Measurements from ENCODE around the gene UBALD2. TPM values are rescaled to one million over a fixed set of nuclear protein-coding genes. Genes with fewer than 3 reads are reported as not detected.

The UBALD2 gene
- total and polyA plus RNA-seq, 2 of the 13 experiments (the other 11 are each of a cell fraction or from before 2014, with no cell fraction given), result 3.3 to 89.7 TPM

- TF ChIP-seq ZNF589 (CRISPR knock-in tag; conservative IDR thresholded peaks at IDR 0.05), result no peak
- TF ChIP-seq POLR2A (IDR thresholded peaks at IDR 0.05; ENCODE audit: insufficient read depth in 1 of 2, low read depth in 2 of 2, low read length in 2 of 2), result peak in 1 of 2 experiments; percentile 43; a peak in 1 of 4 replicates
- no peak for TF ChIP-seq ZKSCAN1 (IDR thresholded peaks at IDR 0.05; ENCODE audit: low read length)
- no peak for TF ChIP-seq TAF15 (IDR thresholded peaks at IDR 0.05; ENCODE audit: low read depth, low read length, poor library complexity, severe bottlenecking)
- TF ChIP-seq AGO2 (optimal IDR thresholded peaks at IDR 0.05; ENCODE audit: low read depth, low read length), result peak; percentile 98
- TF ChIP-seq REST (IDR thresholded peaks at IDR 0.05; ENCODE audit: borderline replicate concordance in 1 of 2, low read depth in 1 of 2, low read length in 2 of 2), result no peak
- 0 out of 2 replicates have a peak, but pooled peaks have one; percentile 19 for TF ChIP-seq MYC (CRISPR knock-in tag; IDR thresholded peaks at IDR 0.05; ENCODE audit: borderline replicate concordance)
- TF ChIP-seq TCF12 (IDR thresholded peaks at IDR 0.05), result no peak
- TF ChIP-seq TCF12 (CRISPR knock-in tag; IDR thresholded peaks at IDR 0.05), result no peak
- TF ChIP-seq GATA4 (IDR thresholded peaks at IDR 0.05; ENCODE audit: borderline replicate concordance, low read depth), result no peak
- TF ChIP-seq MXI1 (IDR thresholded peaks at IDR 0.05; ENCODE audit: borderline replicate concordance, low read depth, low read length), result no peak
Observed at GRCh38 chr17:76307299-76307965, 42.3 kb downstream of the UBALD2 start (continued).

All from HepG2 (cell line).